SIG-M5 (cell line): ENCODE results near the gene PTPA.
"Not testable (repeated sequence)": the region's sequence is repeated elsewhere in the genome, so short reads cannot be mapped to it uniquely, and the experiment has no call there.

Experiments
- DNase-seq: peaks from one replicate; lab custom pipeline; 2025; lab: John Stamatoyannopoulos, UW

PTPA gene

DNA sequence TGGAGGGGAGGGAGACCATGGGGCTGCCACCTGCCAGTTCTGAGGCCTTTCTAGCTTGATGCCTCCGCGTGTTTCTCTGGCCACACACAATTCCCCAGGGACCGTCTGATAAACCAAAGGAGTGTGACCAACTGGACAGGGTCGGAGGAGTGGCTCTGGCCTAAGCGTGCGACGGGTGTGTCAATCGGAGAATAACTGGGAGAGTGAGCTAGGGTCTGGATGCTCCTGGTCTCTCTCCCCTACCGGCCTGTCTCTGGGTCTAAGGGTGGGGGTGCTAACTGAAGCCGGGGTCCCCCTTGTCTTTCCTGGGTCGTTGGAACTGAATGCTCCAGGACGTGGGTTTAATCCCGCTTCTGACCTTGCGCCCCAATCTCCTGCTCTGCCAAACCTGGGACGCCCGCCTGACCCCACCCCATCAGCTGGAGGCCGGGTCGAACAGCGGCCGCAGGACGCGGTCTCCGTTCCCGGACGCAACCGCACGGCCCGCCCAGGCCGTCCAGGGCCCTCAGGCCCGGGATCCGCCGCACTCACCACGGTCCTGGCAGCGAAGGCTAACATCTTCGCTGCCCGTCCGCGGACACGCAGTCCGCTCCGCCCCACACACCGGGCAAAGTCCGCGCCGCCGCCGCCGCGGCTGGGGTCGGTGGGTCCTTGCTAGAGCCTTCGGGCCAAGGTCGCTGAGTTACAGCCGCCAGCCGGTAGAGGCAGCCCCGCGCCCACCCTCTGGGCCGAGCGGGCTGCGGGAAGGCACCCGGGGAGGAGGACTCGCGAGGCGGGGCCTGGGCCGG is 1.1 kb upstream of the PTPA start:
- DNase-seq = no peak

DNA sequence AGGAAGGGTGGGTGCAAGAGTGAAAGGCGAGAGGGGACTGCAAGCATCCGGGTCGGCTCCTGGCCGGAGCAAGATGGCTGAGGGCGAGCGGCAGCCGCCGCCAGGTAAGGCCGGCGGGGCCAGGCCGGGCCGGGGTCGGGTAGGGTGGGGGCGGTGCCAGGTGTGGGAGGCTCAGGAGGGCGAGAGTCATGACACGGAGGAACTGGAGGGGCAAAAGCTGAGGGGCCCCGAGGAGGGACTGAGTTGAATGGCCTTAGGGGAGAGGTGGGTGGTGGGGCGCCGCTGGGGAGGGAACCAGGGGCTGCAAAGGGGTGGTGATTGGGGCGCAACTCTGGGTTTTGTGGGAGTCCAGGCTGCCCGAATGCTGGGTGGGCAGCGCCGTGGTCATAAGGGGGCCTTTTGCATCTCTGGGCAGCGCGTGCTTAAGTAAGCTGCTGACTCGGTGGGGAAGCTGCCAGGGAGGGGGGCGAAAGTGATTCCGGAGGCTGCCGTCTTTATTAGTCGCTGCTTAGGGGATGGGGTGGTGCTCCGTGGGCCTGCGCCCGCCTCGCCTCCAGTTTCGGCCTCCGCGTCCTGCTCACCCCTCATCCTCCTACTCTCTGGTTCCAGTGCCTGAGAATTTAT is 425 bp downstream of the PTPA start:
- DNase-seq = no peak

DNA sequence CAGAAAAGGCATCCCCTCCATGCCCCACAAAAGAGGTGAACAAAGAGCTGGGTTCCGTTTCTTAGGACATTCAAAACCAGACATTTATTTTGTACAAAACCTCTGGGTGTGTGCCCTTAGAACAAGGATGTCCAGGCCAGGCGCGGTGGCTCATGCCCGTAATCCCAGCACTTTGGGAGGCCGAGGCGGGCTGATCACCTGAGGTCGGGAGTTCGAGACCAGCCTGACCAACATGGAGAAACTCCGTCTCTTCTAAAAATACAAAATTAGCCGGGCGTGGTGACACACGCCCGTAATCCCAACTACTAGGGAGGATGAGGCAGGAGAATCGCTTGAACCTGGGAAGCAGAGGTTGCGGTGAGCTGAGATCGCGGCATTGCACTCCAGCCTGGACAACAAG is 1.3 kb downstream of the PTPA start:
- DNase-seq = not testable (repeated sequence)

DNA sequence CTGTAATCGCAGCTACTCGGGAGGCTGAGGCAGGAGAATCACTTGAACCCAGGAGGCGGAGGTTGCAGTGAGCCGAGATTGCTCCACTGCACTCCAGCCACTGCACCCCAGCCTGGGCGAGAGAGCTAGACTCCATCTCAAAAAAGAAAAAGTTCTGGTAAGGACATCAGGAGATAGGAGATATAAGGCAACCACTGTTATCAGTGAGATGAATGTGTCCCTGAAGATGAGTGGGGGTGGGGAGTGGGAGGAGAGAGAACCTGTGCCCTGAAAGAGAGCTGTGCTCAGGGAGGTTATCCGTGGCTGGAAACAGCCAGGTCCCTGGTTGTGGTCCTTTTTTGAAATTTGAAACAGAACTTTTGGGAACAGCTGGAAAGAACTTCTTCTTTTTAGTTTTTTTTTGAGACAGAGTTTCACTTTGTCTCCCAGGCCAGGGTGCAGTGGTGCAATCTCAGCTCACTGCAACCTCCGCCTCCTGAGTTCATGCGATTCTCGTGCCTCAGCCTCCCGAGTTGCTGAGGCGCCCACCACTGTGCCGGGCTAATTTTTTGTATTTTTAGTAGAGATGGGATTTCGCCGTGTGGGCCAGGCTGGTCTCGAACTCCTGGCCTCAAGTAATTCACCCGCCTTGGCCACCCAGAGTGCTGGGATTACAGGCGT is 2.6 kb downstream of the PTPA start:
- DNase-seq = no peak

DNA sequence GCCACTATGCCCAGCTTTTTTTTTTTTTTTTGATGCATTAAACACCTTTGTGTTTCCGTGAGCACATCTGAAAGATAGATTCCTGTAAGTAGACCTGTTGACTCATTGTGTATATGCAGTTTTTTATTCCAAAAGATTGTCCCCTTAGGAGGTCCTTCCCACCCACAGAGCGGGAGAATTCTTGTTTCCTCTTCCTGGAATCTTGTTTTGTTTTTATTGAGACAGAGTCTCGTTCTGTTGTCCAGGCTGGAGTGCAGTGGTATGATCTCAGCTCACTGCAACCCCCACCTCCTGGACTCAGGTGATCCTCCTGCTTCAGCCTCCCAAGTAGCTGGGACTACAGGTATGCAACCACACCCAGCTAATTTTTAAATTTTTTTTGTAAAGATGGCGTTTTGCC is 7.6 kb downstream of the PTPA start:
- no peak for DNase-seq

DNA sequence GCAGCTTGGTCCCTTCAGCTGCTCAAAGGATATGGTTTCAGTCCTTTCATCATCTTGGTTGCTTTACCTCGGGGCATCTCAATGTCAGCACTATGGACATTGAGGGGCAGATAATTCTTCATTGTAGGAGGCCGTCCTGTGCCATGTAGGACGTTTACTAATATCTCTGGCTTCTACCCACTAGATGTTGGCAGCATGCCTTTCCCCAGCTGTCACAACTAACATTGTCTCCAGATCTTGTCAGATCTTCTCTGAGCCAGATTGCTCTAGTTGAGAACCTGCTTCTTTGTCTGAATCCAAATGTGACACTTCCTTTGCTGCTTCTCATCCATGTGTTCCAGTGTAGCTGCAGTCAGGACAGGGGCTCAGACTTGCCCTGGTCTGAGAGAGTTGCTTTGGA is 10.3 kb downstream of the PTPA start:
- DNase-seq = no peak

DNA sequence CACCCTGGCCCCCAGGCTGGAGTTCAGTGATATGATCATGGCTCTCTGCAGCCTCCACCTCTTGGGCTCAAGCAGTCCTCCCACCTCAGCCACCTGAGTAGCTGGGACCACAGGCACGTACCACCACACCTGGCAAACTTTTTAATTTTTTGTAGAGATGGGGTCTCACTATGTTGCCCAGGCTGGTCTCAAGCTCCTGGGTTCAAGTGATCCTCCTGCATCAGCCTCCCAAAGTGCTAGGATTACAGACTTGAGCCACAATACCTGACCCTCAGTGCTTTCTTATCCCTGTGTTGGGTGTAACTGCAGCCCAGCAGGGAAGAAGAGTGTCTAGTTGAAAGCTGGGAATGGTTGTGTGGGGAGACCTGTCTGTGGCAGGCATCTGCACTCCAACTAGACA is 10.9 kb downstream of the PTPA start:
- DNase-seq = no peak

DNA sequence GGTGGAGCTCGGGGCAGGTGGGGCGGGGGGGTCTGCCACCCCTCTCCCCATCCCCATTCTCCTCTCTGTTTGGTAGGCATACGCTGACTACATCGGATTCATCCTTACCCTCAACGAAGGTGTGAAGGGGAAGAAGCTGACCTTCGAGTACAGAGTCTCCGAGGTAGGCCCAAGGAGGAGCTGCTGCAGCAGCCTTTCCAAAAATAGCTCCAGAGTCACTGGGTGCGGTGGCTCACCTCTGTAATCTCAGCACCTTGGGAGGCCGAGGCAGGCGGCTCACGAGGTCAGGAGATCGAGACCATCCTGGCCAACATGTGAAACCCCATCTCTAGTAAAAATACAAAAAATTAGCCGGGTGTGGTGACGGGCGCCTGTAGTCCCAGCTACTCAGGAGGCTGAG is 11.8 kb downstream of the PTPA start:
- DNase-seq = not testable (repeated sequence)

DNA sequence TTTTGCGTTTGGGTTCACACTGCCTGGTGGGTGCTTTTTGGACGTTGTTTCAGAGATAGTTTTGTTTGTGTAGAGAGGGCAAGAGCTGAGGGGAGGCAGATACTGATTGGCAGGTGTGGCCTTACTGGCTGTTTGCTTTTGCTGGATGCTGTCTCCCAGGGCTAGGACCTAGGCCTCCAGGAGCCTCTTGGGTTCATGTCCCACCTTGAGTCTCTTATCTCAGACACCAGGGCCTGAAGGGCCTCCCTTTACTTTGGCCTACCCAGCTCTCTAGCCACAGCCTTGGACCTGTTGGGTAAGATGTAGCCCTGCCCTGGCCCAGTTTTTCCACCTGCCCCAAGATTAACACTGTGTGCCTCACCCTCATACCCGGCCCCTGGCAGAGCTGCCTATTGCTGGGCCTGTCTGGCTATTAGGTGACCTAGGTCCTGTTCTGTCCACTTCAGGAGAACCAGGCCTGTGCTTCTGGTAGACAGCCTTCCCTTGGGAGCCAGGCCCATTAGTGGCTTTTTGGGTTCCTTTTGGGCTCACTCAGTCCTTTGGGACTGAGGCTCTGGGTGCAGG is 13.4 kb downstream of the PTPA start:
- no peak for DNase-seq

DNA sequence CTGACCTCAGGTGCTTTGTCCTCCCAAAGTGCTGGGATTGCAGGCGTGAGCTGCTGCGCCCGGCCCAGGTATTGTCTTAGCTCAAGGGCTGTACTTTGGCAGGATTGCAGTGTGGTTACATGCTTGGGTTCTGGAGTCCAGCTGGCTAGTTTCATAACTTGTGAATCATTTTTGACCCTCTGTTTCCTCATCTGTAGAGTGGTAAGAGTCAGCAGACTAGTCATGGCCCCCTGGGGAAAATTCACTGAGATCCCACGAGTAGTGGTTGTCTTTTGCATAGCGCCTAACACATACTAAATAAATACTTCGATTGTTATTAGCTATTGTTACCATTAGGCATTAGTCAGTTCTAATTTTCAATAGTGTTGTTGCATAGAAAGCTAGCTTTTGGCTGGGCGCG is 14.3 kb downstream of the PTPA start:
- DNase-seq = no peak

DNA sequence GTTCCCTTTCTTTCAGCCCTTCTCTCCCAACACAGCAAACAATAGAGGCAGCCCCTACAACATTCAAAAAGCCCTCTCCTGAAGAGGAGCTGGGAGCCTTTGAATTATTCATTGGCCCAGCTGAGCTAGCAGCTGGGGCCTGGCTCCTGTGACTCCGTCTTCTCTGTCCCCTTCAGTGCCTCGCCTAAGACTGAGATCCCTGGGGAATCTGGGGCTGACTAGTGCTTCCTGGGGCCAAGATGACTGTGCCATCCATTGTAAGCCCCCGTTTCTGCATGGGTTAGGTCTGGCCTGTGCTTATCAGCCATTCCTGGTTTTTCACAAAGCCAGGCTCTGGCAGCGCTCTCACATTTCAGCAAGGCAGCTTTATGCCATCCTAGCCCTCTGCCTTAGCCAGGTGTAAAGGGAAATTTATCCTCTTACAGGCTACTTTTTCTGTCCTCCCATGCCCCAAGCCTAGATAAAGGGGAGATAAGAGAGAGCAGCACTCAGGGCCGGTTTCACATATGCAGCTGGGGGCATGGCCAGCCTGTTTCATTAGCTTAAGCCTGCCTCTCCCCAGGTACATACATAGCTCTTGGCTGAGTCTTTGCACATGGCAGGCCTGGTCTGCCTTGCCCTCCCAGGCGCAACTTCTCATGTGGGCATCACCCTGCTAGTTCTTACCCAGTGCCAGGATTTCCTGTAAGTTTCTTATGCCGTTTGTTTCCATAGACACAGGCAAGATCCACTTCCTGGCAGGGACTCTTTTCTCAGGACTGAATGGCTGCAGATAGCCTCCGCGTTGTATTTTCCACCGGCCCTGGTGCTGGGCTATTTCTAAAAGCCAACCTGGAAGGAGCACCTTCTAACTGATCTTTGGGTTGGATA is 15.8 kb downstream of the PTPA start:
- DNase-seq = no peak

DNA sequence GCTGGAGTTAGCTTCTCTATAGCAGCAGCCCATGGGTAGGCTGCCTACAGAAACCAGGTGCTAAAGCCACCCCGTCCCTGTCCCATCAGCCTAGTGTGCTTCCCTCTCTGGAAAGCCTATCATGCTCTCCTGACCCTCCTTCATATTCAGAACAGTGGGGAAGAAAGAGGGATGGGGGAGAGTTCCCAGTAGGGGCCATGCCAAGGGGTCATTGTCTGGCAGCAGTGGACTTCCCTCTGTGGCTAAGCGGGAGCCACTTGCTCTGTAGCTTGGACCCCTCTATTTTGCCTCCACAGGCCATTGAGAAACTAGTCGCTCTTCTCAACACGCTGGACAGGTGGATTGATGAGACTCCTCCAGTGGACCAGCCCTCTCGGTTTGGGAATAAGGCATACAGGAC is 17.5 kb downstream of the PTPA start:
- no peak for DNase-seq

DNA sequence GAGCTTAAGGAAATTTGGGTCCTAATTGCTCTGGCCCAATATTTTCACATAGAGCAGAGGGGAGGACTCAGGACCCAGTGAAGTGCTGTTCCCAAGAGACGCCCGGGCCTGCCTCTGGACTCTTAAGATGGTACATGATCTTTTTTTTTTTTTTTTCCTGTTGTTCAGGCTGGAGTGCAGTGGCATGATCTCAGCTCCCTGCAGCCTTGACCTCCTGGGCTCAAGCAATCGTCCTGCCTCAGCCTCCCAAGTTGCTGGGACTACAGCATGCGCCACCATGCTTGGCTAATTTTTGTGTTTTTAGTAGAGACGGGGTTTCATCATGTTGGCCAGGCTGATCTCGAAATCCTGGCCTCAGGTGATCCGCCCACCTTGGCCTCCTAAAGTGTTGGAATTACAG is 19.1 kb downstream of the PTPA start:
- DNase-seq = not testable (repeated sequence)

DNA sequence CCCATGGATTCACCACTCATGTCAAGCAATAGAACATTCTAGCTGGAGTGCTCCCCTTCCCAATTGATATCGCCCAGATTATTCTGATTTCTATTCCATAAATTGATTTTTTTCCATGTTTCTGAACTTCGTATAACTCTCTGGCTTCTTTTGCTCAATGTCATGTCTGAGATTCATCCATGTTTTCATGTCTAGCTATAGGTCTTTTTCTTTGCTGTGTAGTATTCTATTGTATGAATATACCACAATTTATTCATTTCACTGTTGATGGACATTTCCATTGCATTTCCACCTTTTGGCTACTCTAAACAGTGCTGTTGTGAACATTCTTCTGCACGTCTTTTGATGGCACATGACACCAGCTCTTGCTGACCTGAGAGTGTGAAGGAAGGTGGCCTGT is 19.6 kb downstream of the PTPA start:
- DNase-seq = no peak

DNA sequence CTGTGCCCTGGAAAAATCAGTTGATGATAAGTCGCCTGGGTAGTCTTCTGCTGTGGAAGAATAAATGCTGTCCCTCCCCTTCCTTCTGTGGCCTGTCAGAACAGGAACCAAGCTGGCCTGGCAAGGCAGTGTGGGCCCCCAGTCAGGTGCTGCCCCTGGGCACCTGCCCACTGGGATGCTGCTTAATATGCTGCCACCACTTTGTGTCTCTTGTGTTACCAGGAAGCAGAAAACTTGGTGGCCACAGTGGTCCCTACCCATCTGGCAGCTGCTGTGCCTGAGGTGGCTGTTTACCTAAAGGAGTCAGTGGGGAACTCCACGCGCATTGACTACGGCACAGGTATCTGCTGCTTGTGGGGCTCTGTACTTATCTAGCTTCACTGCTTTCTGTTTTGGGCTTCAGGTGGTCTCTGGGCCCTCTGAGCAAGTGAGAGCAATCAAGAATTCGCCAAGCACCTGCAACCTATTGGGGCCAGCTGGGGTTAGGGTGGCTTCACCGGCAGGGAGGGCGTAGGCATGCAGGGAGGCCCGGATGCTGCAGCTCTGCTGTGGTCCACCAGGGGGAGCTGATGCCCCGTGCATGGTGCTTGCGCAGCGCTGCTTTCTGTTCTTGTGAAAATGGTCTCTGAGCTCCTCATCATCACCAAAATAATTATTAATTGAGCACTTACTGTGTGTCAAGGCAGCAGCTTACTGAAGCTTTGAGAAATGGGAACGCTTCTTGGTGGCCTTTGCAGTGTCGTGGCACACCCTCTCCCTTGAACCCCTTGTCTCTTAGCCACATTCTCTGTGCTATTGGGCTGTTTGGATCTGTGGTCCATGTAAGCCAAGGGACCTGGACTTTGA is 20.3 kb downstream of the PTPA start:
- DNase-seq = no peak

DNA sequence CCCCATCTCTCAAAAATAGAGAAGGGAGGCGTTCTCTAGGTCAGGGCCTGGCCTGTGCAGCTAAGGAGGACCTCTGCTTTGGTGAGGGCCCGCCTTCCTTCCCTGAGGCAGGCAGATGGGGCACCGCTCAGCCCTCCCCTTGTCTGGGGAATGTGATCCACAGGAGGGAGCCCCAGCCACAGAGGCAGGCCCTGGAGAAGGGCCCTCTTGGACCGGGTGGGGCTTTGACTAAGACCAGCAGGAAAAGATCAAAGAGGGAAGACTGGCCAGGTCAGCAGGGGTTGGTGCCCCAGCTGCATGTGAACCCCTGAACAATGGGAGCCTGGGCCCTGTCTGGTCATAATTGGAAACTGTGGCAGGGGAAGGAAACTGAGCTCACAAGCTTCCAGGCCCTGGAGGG is 21.9 kb downstream of the PTPA start:
- DNase-seq = no peak

DNA sequence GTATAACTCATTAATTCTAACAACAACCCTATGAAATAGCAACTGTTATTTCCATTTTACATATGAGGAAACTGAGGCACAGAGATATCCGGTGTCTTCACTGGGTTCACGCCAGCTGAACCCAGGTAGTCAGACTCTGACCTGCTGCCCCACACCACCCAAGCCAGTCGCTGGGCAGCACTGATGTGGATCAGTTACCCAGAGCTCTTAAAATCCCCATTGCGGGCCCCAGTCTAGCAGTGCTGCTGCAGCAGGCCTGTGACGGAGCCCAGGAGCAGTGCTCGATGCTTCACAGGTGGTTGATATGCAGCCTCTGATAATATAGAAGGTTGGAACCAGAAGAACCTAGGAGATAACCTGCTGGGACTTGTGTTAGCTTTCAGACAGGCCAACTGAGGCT is 24.3 kb downstream of the PTPA start:
- DNase-seq = no peak

DNA sequence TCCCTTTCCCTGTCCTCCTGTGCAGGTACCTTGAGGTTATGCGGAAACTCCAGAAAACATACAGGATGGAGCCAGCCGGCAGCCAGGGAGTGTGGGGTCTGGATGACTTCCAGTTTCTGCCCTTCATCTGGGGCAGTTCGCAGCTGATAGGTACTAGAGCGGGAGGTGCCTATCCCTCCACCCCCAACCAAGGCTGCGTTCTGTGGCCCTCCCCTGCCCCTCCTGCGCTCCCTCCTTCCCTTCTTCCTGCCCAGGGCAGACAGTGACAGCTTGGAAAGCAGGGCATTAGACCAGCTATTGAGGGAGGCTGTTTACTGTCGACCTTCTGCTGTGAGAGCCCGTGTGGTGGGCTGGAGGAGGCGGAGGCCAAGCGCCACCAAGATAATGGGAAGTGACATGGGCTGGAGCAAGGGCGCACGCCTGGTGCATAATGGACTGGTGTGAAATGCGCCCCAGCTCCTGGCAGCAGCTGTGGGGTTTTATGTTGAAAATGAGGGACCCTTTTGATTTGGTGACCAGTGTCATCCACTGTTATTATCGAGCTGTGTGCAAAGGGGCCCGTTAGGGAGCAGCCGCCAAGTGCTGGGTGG is 25.3 kb downstream of the PTPA start:
- no peak for DNase-seq

DNA sequence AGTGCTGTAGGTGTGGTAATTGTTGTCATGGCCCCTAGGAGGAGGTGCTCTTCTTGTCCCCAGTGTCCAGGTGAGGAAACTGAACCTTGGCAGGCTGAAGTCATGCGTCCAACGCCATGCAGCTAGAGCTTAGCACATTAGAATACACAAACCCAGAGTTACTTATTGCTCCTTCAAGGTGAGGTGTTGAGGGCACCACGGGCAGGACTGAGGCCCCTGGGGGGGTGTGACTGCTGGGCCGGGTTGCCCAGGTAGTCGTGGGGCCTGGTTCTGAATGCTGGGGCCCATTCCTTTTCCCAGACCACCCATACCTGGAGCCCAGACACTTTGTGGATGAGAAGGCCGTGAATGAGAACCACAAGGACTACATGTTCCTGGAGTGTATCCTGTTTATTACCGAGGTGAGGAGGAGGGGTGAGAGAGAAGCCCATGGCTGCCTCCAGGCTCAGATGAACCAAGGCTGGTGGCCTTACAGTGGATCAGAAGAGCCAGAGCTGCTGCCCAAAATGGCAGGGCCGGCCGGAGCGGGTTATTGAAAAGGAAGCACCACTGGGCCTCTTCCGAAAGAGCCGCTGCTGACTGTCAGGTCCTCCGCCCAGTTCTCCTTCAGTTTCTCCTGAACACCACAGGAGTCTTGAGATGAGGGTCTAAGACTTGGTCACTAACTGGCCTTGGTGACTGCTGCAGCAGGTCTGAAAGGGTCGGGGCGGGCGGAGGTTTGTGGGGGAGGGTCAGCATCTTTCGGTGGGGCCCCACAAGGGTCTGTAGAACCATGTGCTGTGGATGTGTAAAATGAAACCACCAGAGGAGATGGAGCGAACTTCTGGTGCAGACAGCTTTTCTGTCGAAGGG is 26.3 kb downstream of the PTPA start:
- DNase-seq = no peak

DNA sequence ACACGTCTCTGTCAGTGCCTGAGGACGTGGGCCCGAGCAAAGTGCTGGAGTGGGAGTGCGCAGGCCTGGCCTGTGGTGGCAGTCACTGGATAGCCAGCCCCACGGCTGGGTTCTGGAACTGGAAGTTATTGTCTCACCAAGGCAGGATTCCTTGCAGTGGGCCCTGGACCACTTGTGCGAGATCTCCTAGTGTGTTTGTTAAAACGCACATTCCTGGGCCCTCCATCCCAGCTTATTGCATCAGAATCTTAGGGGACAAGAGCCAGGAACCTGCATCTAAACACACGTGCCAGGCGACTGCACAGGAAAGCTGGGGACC is 26.9 kb downstream of the PTPA start:
- no peak for DNase-seq
